ENCODE results near the gene ADAP1. TPM values are rescaled to one million over a fixed set of nuclear protein-coding genes. Genes with fewer than 3 reads are reported as not detected.
A peak's percentile ranks its signal among the peaks of the same experiment; 100 is the strongest.

Gene ADAP1
- total and polyA plus RNA-seq, 2 of the 13 experiments (the other 11 are each of a cell fraction or from before 2014, with no cell fraction given): 10.5 to 24.6 TPM

GRCh38 chr7:992709-993607 lies 38.5 kb upstream of the ADAP1 start (continued):
- peak; percentile 78 for TF ChIP-seq ZNF574 (CRISPR knock-in tag; IDR thresholded peaks at IDR 0.05)
- peak; percentile 71; the same call in 1 of the 2 replicates for TF ChIP-seq ZSCAN25 (CRISPR knock-in tag; IDR thresholded peaks at IDR 0.05)
- no peak for TF ChIP-seq ZNF841 (CRISPR knock-in tag; IDR thresholded peaks at IDR 0.05; ENCODE audit: borderline replicate concordance)
- TF ChIP-seq IKZF5 (CRISPR knock-in tag; IDR thresholded peaks at IDR 0.05): peak; percentile 86
- 0 out of 2 replicates have a peak, but pooled peaks have one; percentile 42 for TF ChIP-seq ZNF572 (CRISPR knock-in tag; IDR thresholded peaks at IDR 0.05)
- peak; percentile 92; the same call in 1 of the 2 replicates for TF ChIP-seq NR1H2 (CRISPR knock-in tag; IDR thresholded peaks at IDR 0.05; ENCODE audit: borderline replicate concordance, low read depth)
- TF ChIP-seq LBX2 (CRISPR knock-in tag; IDR thresholded peaks at IDR 0.05; ENCODE audit: borderline replicate concordance): no peak
- TF ChIP-seq NFYB (CRISPR knock-in tag; IDR thresholded peaks at IDR 0.05): peak; percentile 28
- TF ChIP-seq ZNF18 (CRISPR knock-in tag; IDR thresholded peaks at IDR 0.05; ENCODE audit: insufficient replicate concordance): peak; percentile 81
- TF ChIP-seq ZMYM4 (CRISPR knock-in tag; IDR thresholded peaks at IDR 0.05): peak; percentile 45
- no peak for TF ChIP-seq ZNF75D (CRISPR knock-in tag; IDR thresholded peaks at IDR 0.05; ENCODE audit: borderline replicate concordance)
- TF ChIP-seq EEA1 (CRISPR knock-in tag; IDR thresholded peaks at IDR 0.05; ENCODE audit: borderline replicate concordance): peak; percentile 68; the same call in 1 of the 2 replicates
- TF ChIP-seq POLR2G (IDR thresholded peaks at IDR 0.05; ENCODE audit: low read depth, low read length): peak; percentile 84
- peak; percentile 90 for TF ChIP-seq ZNF124 (CRISPR knock-in tag; IDR thresholded peaks at IDR 0.05)
- no peak for TF ChIP-seq ATF1 (CRISPR knock-in tag; IDR thresholded peaks at IDR 0.05)
- no peak for TF ChIP-seq ZNF44 (CRISPR knock-in tag; IDR thresholded peaks at IDR 0.05)
- TF ChIP-seq PHF8 (CRISPR knock-in tag; IDR thresholded peaks at IDR 0.05): peak; percentile 39; the same call in 1 of the 2 replicates
- TF ChIP-seq ZFP41 (CRISPR knock-in tag; IDR thresholded peaks at IDR 0.05; ENCODE audit: borderline replicate concordance): 0 out of 2 replicates have a peak, but pooled peaks have one; percentile 56
- TF ChIP-seq ZNF710 (CRISPR knock-in tag; IDR thresholded peaks at IDR 0.05; ENCODE audit: borderline replicate concordance): peak; percentile 77; the same call in 1 of the 2 replicates
- peak; percentile 54 for TF ChIP-seq TEAD3 (CRISPR knock-in tag; optimal IDR thresholded peaks at IDR 0.05; ENCODE audit: borderline replicate concordance)
